Breast epithelium (tissue), 4 donors: ENCODE results near the gene C19orf53. TPM values are rescaled to one million over a fixed set of nuclear protein-coding genes. Genes with fewer than 3 reads are reported as not detected.

Experiments
- DNase-seq, 2 donors: peaks; one replicate each; pipeline ENCODE4 v3.0.0-alpha.2; 2019; ENCODE audit warnings: low spot score in 2 of 2
- H3K27ac ChIP-seq, 2 donors: fragments of 200-600 bp; sonication (generic) in 1 of 2; one replicate each; pipeline ENCODE4 v1.5.1; 2016 to 2019; ENCODE audit warnings: mild to moderate bottlenecking in 1 of 2
- H3K27me3 ChIP-seq, 2 donors: fragments of 200-600 bp; sonication (generic) in 1 of 2; one replicate each; pipeline versions ENCODE4 v1.5.1 to v1.6.0; 2017 to 2019; ENCODE audit warnings: control low read depth in 1 of 2, mild to moderate bottlenecking in 1 of 2
- H3K36me3 ChIP-seq: fragments of 200-600 bp; one replicate; pipeline ENCODE4 v1.5.1; 2019
- H3K4me1 ChIP-seq, 2 donors: fragments of 200-600 bp; sonication (generic); one replicate each; pipeline ENCODE4 v1.5.1; 2016 to 2019; ENCODE audit warnings: control low read depth in 1 of 2
- H3K4me3 ChIP-seq, 3 donors: fragments of 200-600 bp; sonication (generic); 1 replicate in 2 of 3; 2 replicates in 1 of 3; pipeline ENCODE4 v1.5.1; 2016 to 2019; ENCODE audit warnings: mild to moderate bottlenecking in 3 of 3, moderate library complexity in 2 of 3
- H3K9me3 ChIP-seq, 2 donors: fragments of 200-600 bp; sonication (generic) in 1 of 2; one replicate each; pipeline ENCODE4 v1.5.1; 2016 to 2019; ENCODE audit warnings: control low read depth in 1 of 2
- POLR2A ChIP-seq: fragments of 450-650 bp; IDR thresholded peaks from one replicate; pipeline ENCODE4 v1.6.1; 2016; ENCODE audit warnings: antibody characterized with exemption, mild to moderate bottlenecking, moderate library complexity
- POLR2AphosphoS5 ChIP-seq, 3 donors: sonication (generic); formaldehyde crosslinking; IDR thresholded peaks; one replicate each; pipeline ENCODE4 v1.6.1; 2017; ENCODE audit warnings: antibody characterized with exemption in 3 of 3
- intact Hi-C: fragments of 100-400 bp; cut with DNase I; formaldehyde crosslinking; loops from one replicate; pipeline ENCODE4 v1.15.1; 2023; ENCODE audit warnings: low total_unique reads
- total RNA-seq, 3 donors: library from RNA; depleted of rRNA; stranded (reverse); fragments of >200 nt; gene quantifications; one replicate each; pipeline ENCODE4 v1.1.0, GENCODE V29; 2016
- TF ChIP-seq, protein P1 (sequence below), 3 donors: fragments of 450-650 bp; IDR thresholded peaks; one replicate each; pipeline ENCODE4 v1.5.1; 2016 to 2017; ENCODE audit warnings: antibody characterized with exemption in 3 of 3, mild to moderate bottlenecking in 3 of 3, moderate library complexity in 3 of 3

The C19orf53 gene
- total RNA-seq, 3 donors from 2014 or later, result 134 to 175 (median 137) TPM

DNA sequence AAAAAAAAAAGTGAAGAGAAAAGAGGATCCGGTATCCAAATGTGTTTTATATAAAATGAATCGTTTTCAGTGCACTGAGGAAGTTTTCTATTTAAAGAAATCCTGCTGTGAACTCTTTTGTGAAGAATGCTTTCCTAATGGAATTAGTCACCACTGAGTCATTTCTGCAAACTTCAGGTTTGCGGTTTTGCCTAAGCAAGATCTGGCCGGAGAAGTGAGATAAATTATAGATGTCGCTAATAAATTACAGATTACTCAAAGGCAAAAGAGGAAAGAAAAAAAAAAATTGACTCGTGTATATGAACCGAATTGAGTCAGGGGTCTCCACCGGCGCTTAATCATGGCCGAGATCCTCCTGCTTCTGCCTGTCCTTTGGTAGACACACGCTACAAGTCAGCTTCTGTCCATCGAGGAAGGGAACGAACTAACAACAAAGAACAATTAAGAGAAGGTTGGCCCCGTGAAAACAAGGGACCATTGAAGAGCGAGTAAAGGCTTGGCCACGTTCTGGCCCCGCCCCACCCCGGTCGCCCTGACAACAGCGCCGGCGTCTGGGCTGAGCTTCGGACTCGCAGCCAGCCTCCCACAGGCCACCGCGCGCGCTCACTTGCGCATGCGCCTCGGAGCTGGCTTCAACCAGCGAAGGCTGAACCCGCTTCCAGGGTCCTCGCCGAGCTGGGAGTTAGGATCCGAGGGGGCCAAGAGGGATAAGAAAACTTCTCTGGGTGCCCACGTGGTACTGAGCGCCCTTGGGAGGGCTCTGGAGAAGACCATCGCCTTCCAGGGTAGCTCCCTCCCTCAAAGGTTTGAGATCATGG lies 42.9 kb upstream of the C19orf53 start:
- intact Hi-C loops, result no loop called here
- no peaks in the 10 kb centered on the region for H3K9me3 ChIP-seq
- peaks cover 6 to 7% of the 10 kb centered on the region in 2 donors for H3K4me1 ChIP-seq
- no peaks in the 10 kb centered on the region for H3K36me3 ChIP-seq
- peak overlapping the region; percentile 54 to 66 (median 60) for H3K4me3 ChIP-seq
- DNase-seq, result peak; percentile 95 to 96
- peak overlapping the region; percentile 92 to 98 for H3K27ac ChIP-seq
- H3K27me3 ChIP-seq, result no peaks in the 10 kb centered on the region
- TF ChIP-seq POLR2A, result peak; percentile 55
- TF ChIP-seq, protein P1, sequence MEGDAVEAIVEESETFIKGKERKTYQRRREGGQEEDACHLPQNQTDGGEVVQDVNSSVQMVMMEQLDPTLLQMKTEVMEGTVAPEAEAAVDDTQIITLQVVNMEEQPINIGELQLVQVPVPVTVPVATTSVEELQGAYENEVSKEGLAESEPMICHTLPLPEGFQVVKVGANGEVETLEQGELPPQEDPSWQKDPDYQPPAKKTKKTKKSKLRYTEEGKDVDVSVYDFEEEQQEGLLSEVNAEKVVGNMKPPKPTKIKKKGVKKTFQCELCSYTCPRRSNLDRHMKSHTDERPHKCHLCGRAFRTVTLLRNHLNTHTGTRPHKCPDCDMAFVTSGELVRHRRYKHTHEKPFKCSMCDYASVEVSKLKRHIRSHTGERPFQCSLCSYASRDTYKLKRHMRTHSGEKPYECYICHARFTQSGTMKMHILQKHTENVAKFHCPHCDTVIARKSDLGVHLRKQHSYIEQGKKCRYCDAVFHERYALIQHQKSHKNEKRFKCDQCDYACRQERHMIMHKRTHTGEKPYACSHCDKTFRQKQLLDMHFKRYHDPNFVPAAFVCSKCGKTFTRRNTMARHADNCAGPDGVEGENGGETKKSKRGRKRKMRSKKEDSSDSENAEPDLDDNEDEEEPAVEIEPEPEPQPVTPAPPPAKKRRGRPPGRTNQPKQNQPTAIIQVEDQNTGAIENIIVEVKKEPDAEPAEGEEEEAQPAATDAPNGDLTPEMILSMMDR (IDR thresholded peaks at IDR 0.05), result no peak
- TF ChIP-seq POLR2AphosphoS5 (IDR thresholded peaks at IDR 0.05), result peak in 2 of 3 donors; percentile 70 to 90

GRCh38 chr19:13732337-13732736 lies 41.9 kb upstream of the C19orf53 start:
- intact Hi-C loops, result no loop called here
- TF ChIP-seq POLR2AphosphoS5 (IDR thresholded peaks at IDR 0.05) (no peak), POLR2A (no peak)
- TF ChIP-seq, protein P1 (IDR thresholded peaks at IDR 0.05), result no peak
- H3K27me3 ChIP-seq, result no peaks in the 10 kb centered on the region
- H3K4me3 ChIP-seq, result peak overlapping the region in 2 of 3 donors; percentile 60 to 66
- no peak for DNase-seq
- no peaks in the 10 kb centered on the region for H3K9me3 ChIP-seq
- peaks cover 6 to 7% of the 10 kb centered on the region in 2 donors for H3K4me1 ChIP-seq
- H3K36me3 ChIP-seq, result no peaks in the 10 kb centered on the region
- peak overlapping the region; percentile 92 to 98 for H3K27ac ChIP-seq

GRCh38 chr19:13734751-13735150 lies 39.5 kb upstream of the C19orf53 start:
- no peaks in the 10 kb centered on the region for H3K9me3 ChIP-seq
- peak overlapping the region; percentile 48 to 49 for H3K27ac ChIP-seq
- TF ChIP-seq POLR2AphosphoS5 (IDR thresholded peaks at IDR 0.05) (no peak), POLR2A (no peak)
- TF ChIP-seq, protein P1 (IDR thresholded peaks at IDR 0.05), result no peak
- intact Hi-C loops, result no loop called here
- H3K4me1 ChIP-seq, result peaks cover 6 to 7% of the 10 kb centered on the region in 2 donors
- H3K4me3 ChIP-seq, result no peak overlapping the region
- H3K36me3 ChIP-seq, result no peaks in the 10 kb centered on the region
- DNase-seq, result no peak
- H3K27me3 ChIP-seq, result no peaks in the 10 kb centered on the region

DNA sequence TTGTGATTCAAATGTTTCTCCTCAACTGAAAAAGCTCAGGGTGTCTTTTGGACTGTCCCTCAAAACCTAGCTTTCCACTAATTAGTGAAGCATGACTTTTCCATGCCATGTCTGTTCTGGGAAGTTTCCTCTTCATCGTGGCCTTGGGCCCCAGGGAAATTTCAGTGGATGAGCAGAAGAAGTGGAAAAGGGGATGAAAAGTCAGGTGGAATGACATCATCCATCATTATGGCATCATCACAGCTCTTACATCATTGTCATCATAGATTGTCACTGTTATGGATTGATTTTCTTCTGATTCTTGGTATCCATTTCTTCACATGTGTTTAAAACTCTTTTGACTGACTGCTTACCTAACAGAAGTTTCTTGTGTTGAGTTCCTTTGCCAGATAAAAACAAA lies 36.2 kb upstream of the C19orf53 start:
- Histone ChIP-seq H3K4me1 (no peaks in the 10 kb centered on the region), H3K4me3 (no peak overlapping the region), H3K27me3 (no peaks in the 10 kb centered on the region), H3K9me3 (no peaks in the 10 kb centered on the region), H3K27ac (no peak overlapping the region), H3K36me3 (no peaks in the 10 kb centered on the region)
- DNase-seq, result no peak
- TF ChIP-seq POLR2A (no peak), POLR2AphosphoS5 (IDR thresholded peaks at IDR 0.05) (no peak)
- TF ChIP-seq, protein P1 (IDR thresholded peaks at IDR 0.05), result no peak
- intact Hi-C loops, result no loop called here

DNA sequence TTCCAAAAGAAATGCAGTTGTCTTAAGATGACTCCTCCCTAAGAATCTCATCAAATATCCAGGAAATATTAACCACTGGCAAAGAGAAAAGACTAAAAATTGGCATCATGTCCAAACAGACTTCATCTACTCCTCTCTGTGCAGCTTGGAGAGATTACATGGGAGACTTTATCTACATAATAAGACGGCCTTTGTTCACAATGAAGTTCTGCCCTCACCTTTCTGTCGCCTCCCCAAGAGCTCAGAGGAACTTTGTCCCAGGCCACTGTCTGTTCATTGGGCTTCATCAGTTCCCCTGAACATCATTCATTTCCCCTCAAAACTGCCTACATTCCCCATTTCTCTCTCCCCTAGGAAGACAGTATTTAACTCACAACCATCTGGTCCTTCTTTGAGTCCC lies 32.4 kb upstream of the C19orf53 start:
- H3K4me1 ChIP-seq, result no peaks in the 10 kb centered on the region
- intact Hi-C loops, result no loop called here
- TF ChIP-seq POLR2A, result no peak
- no peak for TF ChIP-seq POLR2AphosphoS5 (IDR thresholded peaks at IDR 0.05)
- TF ChIP-seq, protein P1 (IDR thresholded peaks at IDR 0.05), result no peak

More for the DNA sequence above, 32.4 kb upstream of the C19orf53 start:
- no peak for DNase-seq
- no peaks in the 10 kb centered on the region for H3K9me3 ChIP-seq
- H3K27me3 ChIP-seq, result no peaks in the 10 kb centered on the region
- no peak overlapping the region for H3K4me3 ChIP-seq
- no peaks in the 10 kb centered on the region for H3K36me3 ChIP-seq
- no peak overlapping the region for H3K27ac ChIP-seq
